ES-I3 (cell line): Measurements from ENCODE around the gene RNASE8.
"Not testable (repeated sequence)": the region's sequence is repeated elsewhere in the genome, so short reads cannot be mapped to it uniquely, and the experiment has no call there.

Experiments
- H3K36me3 ChIP-seq: 2 replicates; pipeline ENCODE4 v1.6.1; 2013; ENCODE audit warnings: mild to moderate bottlenecking, low read length, control low read depth, moderate library complexity; ENCODE audit not compliant: insufficient read depth
- H3K4me1 ChIP-seq: 2 replicates; pipeline ENCODE4 v1.6.1; 2013; ENCODE audit warnings: mild to moderate bottlenecking, control low read depth, low read length; ENCODE audit not compliant: insufficient read depth
- H3K9ac ChIP-seq: 2 replicates; pipeline ENCODE4 v1.6.1; 2013; ENCODE audit warnings: low read depth, mild to moderate bottlenecking, low read length, moderate library complexity
- H3K9me3 ChIP-seq: 2 replicates; pipeline ENCODE4 v1.6.1; 2013; ENCODE audit warnings: mild to moderate bottlenecking, low read length, moderate library complexity; ENCODE audit not compliant: control insufficient read depth, insufficient read depth

Gene RNASE8

GRCh38 chr14:21038441-21039422, 18.9 kb upstream of the RNASE8 start:
- Histone ChIP-seq H3K9ac (no peak overlapping the region), H3K36me3 (no peaks in the 10 kb centered on the region), H3K4me1 (peaks cover 10% of the 10 kb centered on the region)

DNA sequence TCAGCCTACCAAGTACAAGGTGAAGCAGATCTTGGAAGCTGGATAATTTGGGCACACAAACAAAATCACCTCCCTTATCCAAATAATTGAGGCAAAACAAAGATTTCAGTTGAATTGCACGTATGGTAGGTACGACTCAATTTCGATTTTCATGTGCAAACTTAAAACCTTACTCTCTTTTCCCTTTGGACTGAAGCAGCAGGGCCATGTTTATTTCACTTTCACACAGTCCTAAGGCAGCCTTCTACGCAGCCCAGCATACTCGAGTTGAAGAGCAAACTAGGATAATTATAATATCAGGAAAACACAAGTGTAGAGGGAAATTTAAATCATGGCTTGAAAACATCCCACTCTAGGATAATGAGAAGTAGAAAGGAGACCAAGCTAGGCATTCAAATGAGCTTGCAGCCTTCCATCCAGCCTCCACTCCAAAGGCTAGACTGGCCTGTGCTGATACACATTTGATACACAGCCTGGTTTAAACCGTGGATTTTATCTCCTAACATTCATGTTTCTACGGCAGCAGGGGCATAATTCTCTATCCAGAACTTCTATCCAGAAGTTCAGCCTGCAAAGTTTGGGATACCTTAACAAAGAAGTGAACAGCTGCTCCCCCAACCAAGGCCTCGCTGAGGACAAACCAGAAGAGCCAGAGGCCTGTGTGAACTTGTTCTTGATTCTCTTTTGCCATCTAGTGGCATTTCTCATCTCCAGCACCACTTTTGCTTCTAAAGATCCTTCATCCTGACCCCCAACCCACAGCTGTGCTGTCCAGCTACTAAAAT, 17.8 kb upstream of the RNASE8 start:
- H3K36me3 ChIP-seq = no peaks in the 10 kb centered on the region
- H3K9me3 ChIP-seq = no peaks in the 10 kb centered on the region
- peaks cover 10% of the 10 kb centered on the region for H3K4me1 ChIP-seq
- no peak overlapping the region for H3K9ac ChIP-seq

More at GRCh38 chr14:21038441-21039422, 18.9 kb upstream of the RNASE8 start:
- H3K9me3 ChIP-seq = no peaks in the 10 kb centered on the region

GRCh38 chr14:21040370-21040925, 17.2 kb upstream of the RNASE8 start:
- H3K9ac ChIP-seq = no peak overlapping the region

DNA sequence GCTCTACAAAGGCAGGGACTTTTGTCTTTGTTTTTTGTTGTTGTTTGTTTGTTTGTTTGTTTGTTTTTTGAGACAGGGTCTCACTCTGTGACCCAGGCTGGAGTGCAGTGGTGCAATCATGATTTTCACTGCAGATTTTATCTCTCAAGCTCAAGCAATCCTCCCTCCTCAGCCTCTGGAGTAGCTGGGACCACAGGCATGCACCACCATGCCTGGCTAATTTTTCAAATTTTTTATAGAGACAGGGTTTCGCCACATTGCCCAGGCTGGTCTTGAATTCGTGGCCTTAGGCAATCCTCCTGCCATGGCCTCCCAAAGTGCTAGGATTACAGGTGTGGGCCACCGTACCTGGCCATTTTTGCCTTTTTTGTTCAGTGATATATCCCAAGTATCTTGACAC, 16.7 kb upstream of the RNASE8 start:
- not testable (repeated sequence) for H3K9me3 ChIP-seq, H3K4me1 ChIP-seq, H3K36me3 ChIP-seq, H3K9ac ChIP-seq

More at GRCh38 chr14:21040370-21040925, 17.2 kb upstream of the RNASE8 start:
- Histone ChIP-seq H3K9me3 (no peaks in the 10 kb centered on the region), H3K4me1 (peaks cover 10% of the 10 kb centered on the region), H3K36me3 (no peaks in the 10 kb centered on the region)

DNA sequence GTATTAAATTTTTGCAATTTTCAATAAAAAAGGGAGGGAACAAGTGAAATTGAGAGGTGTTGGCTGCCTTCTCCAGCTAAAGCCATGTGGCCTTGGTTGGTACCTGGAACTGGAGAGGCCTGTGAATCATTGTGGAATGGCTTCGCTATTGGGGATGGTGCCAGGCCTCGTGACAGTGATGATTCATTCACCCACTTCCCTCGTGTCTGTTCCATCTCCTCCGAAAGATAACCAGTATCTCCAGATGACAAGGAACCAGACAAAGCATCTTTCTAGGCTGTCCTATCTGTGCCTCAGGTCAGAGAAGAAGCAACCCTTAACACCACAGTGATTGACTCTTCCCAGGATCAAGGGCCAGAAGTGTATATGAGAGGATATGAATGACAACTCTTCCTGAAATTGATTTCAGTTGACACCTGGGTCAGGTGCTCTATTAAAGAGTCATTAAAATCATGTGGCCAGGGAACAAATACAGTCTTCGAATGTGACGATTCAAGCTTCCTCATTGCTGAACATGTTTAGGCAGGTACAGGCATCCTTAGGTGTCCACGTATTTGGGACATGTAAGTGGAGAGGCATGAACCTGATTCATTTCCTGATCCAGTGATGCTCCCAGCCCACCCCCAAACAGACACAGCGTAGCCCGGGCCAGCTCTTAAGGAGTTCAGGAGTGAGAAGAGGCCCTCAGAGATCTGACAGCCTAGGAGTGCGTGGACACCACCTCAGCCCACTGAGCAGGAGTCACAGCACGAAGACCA, 15.8 kb upstream of the RNASE8 start, which contains the start of gene RNASE7:
TSS of gene RNASE7 (plus strand) at position 687 of the 758 bp plus-strand sequence. CDS start 631 bp downstream, outside the sequence.
- H3K9ac ChIP-seq = no peak within 1 kb of the TSS
- H3K4me1 ChIP-seq = peaks cover 10% of the 10 kb centered on the region
- no peaks in the 10 kb centered on the region for H3K9me3 ChIP-seq
- no peaks in the 10 kb centered on the region for H3K36me3 ChIP-seq

- no peaks in the 10 kb centered on the region for H3K9me3 ChIP-seq
- peaks cover 10% of the 10 kb centered on the region for H3K4me1 ChIP-seq
- H3K9ac ChIP-seq = no peak overlapping the region
- H3K36me3 ChIP-seq = no peaks in the 10 kb centered on the region
Observed at GRCh38 chr14:21042918-21043317, 14.7 kb upstream of the RNASE8 start.

DNA sequence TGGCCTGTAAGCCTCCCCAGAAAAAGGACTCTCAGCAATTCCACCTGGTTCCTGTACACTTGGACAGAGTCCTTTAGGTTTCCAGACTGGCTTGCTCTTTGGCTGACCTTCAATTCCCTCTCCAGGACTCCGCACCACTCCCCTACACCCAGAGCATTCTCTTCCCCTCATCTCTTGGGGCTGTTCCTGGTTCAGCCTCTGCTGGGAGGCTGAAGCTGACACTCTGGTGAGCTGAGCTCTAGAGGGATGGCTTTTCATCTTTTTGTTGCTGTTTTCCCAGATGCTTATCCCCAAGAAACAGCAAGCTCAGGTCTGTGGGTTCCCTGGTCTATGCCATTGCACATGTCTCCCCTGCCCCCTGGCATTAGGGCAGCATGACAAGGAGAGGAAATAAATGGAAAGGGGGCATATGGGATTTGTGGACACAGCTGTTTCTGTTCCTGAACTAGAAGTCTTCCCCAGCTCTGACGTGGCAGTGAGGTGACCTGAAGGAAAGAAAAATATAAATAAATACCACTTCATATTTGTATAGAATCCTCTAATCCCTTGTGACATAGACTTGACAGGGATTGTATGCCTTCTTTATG, 14.1 kb upstream of the RNASE8 start:
- H3K36me3 ChIP-seq = no peaks in the 10 kb centered on the region
- peaks cover 10% of the 10 kb centered on the region for H3K4me1 ChIP-seq
- no peaks in the 10 kb centered on the region for H3K9me3 ChIP-seq
- no peak overlapping the region for H3K9ac ChIP-seq

- Histone ChIP-seq H3K9me3 (no peaks in the 10 kb centered on the region), H3K9ac (no peak overlapping the region), H3K4me1 (peaks cover 9% of the 10 kb centered on the region), H3K36me3 (no peaks in the 10 kb centered on the region)
Observed at GRCh38 chr14:21043974-21044618, 13.5 kb upstream of the RNASE8 start.

DNA sequence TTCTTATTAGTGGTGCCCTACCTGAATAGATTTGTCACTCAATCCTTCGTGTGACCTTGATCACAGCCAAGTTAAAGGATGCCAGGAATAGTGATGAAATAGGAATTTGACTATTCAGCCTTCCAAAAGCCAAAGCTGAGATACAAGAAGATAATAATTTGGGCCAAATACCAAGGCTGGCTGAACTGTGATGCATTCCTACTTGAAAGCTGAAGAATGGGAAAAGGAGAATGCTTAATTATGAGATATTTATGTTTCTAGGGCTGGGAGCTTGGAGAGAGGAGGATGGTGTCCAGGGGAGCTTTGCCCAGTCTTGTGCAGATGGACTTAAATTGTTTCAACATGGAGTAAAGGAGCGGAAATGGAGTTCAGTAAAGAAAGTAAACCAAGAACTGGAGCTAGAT, 10.2 kb upstream of the RNASE8 start:
- Histone ChIP-seq H3K36me3 (no peaks in the 10 kb centered on the region), H3K9me3 (no peaks in the 10 kb centered on the region), H3K9ac (no peak overlapping the region), H3K4me1 (no peaks in the 10 kb centered on the region)

DNA sequence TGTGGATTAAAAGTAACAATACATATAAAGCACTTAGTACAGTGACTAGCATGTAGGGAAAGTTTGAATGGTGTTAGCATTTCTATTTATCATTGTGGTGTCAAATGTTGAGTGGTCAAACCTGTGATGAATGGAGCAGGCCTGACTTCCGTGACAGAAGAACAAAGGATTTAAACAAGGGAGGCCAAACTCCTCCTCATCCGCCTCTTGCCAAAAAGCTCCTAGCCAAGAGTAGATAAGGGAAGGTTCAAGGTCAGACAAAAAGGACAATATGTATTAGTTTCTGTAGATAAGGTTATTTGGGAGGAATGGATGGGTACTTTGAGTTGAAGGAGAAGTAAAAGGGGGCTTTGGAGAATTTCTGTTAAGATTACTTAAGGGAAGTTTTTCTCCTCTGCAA, 9.0 kb upstream of the RNASE8 start:
- Histone ChIP-seq H3K9ac (no peak overlapping the region), H3K9me3 (no peaks in the 10 kb centered on the region), H3K4me1 (no peaks in the 10 kb centered on the region), H3K36me3 (no peaks in the 10 kb centered on the region)

- H3K4me1 ChIP-seq = no peaks in the 10 kb centered on the region
- no peak overlapping the region for H3K9ac ChIP-seq
- no peaks in the 10 kb centered on the region for H3K36me3 ChIP-seq
- no peaks in the 10 kb centered on the region for H3K9me3 ChIP-seq
Observed at GRCh38 chr14:21049271-21049673, 8.3 kb upstream of the RNASE8 start.

GRCh38 chr14:21050597-21050996, 7.0 kb upstream of the RNASE8 start:
- Histone ChIP-seq H3K4me1 (no peaks in the 10 kb centered on the region), H3K36me3 (no peaks in the 10 kb centered on the region), H3K9me3 (no peaks in the 10 kb centered on the region), H3K9ac (no peak overlapping the region)
